ENCODE measurements around the gene ANKS6. TPM values are rescaled to one million over a fixed set of nuclear protein-coding genes. Genes with fewer than 3 reads are reported as not detected.

The ANKS6 gene
- total RNA-seq, 2 experiments from 2014 or later = 11.8 to 12.2 TPM

- Mint-ChIP-seq H3K36me3 (ENCODE audit: low read depth) (peaks cover 96% of the 10 kb centered on the region), H3K9me3 (no peaks in the 10 kb centered on the region), H3K27ac (no peak overlapping the region), H3K4me3 (no peak overlapping the region), H3K27me3 (no peaks in the 10 kb centered on the region), H3K4me1 (ENCODE audit: low read depth) (no peaks in the 10 kb centered on the region)
- Histone ChIP-seq H3K4me1 (ENCODE audit: insufficient read depth, low read length) (no peaks in the 10 kb centered on the region), H3K9me3 (ENCODE audit: control insufficient read depth in 1 of 2, insufficient read depth in 1 of 2, low read length in 2 of 2) (peaks cover 0 to 3% of the 10 kb centered on the region in 2 experiments), H3K4me3 (ENCODE audit: low read length) (no peak overlapping the region), H3K36me3 (ENCODE audit: insufficient read depth, low read length) (peaks cover 26% of the 10 kb centered on the region), H3K27me3 (ENCODE audit: control insufficient read depth in 1 of 2, insufficient read depth in 2 of 2, low read length in 2 of 2) (no peaks in the 10 kb centered on the region), H3K27ac (ENCODE audit: low read depth in 1 of 2, low read length in 2 of 2) (no peak overlapping the region)
- POLR2A ChIA-PET = no interaction called here
- no peak for ATAC-seq (ENCODE audit: poor library complexity)
- intact Hi-C loops (cut with DNase I, micrococcal nuclease) = no loop called here
- DNase-seq = no peak
- no peak for TF ChIP-seq CTCF (IDR thresholded peaks at IDR 0.05)
- CTCF ChIA-PET = interaction anchor here (0.6 kb wide), 1 partner anchor 411 kb away, joined by 4 read pairs; no protein-coding TSS in a partner anchor
These were observed 48.9 kb downstream of the ANKS6 start for GRCh38 chr9:98747476-98747875.

GRCh38 chr9:98745470-98745869, 50.9 kb downstream of the ANKS6 start:
- Histone ChIP-seq H3K27me3 (ENCODE audit: control insufficient read depth in 1 of 2, insufficient read depth in 2 of 2, low read length in 2 of 2) (no peaks in the 10 kb centered on the region), H3K4me3 (ENCODE audit: low read length) (no peak overlapping the region), H3K27ac (ENCODE audit: low read depth in 1 of 2, low read length in 2 of 2) (no peak overlapping the region), H3K36me3 (ENCODE audit: insufficient read depth, low read length) (peaks cover 26% of the 10 kb centered on the region), H3K9me3 (ENCODE audit: control insufficient read depth in 1 of 2, insufficient read depth in 1 of 2, low read length in 2 of 2) (peaks cover 0 to 3% of the 10 kb centered on the region in 2 experiments), H3K4me1 (ENCODE audit: insufficient read depth, low read length) (no peaks in the 10 kb centered on the region)
- POLR2A ChIA-PET = no interaction called here
- Mint-ChIP-seq H3K4me1 (ENCODE audit: low read depth) (no peaks in the 10 kb centered on the region), H3K4me3 (no peak overlapping the region), H3K36me3 (ENCODE audit: low read depth) (peaks cover 95% of the 10 kb centered on the region), H3K9me3 (no peaks in the 10 kb centered on the region), H3K27ac (no peak overlapping the region), H3K27me3 (no peaks in the 10 kb centered on the region)
- intact Hi-C loops (cut with DNase I, micrococcal nuclease) = no loop called here
- CTCF ChIA-PET = no interaction called here
- DNase-seq (no peak), ATAC-seq (ENCODE audit: poor library complexity) (no peak)
- no peak for TF ChIP-seq CTCF (IDR thresholded peaks at IDR 0.05)

GRCh38 chr9:98743818-98744611, 52.3 kb downstream of the ANKS6 start:
- H3K27me3 Mint-ChIP-seq = no peaks in the 10 kb centered on the region
- H3K4me1 Mint-ChIP-seq (ENCODE audit: low read depth) = no peaks in the 10 kb centered on the region
- H3K9me3 Mint-ChIP-seq = peaks cover 3% of the 10 kb centered on the region
- peaks cover 0 to 3% of the 10 kb centered on the region in 2 experiments for H3K9me3 ChIP-seq (ENCODE audit: control insufficient read depth in 1 of 2, insufficient read depth in 1 of 2, low read length in 2 of 2)
- H3K4me1 ChIP-seq (ENCODE audit: insufficient read depth, low read length) = no peaks in the 10 kb centered on the region
- no peaks in the 10 kb centered on the region for H3K27me3 ChIP-seq (ENCODE audit: control insufficient read depth in 1 of 2, insufficient read depth in 2 of 2, low read length in 2 of 2)
- no peak for TF ChIP-seq CTCF (IDR thresholded peaks at IDR 0.05)
- no peak for ATAC-seq (ENCODE audit: poor library complexity)
- H3K4me3 Mint-ChIP-seq = no peak overlapping the region
- no peak overlapping the region for H3K27ac ChIP-seq (ENCODE audit: low read depth in 1 of 2, low read length in 2 of 2)
- no peak for DNase-seq
- H3K27ac Mint-ChIP-seq = no peak overlapping the region
- POLR2A ChIA-PET = interaction anchor here (0.7 kb wide), 1 partner anchor 113 kb away, joined by 4 read pairs; no protein-coding TSS in a partner anchor
- H3K4me3 ChIP-seq (ENCODE audit: low read length) = no peak overlapping the region
- CTCF ChIA-PET = no interaction called here
- H3K36me3 Mint-ChIP-seq (ENCODE audit: low read depth) = peaks cover 92% of the 10 kb centered on the region
- intact Hi-C loops (cut with DNase I, micrococcal nuclease) = no loop called here
- H3K36me3 ChIP-seq (ENCODE audit: insufficient read depth, low read length) = peaks cover 19% of the 10 kb centered on the region

Measured in CD4-positive, alpha-beta T cell (primary cell).